Kasumi-1 (cell line): ENCODE data around the gene WBP1.
"Not testable (repeated sequence)": the region's sequence is repeated elsewhere in the genome, so short reads cannot be mapped to it uniquely, and the experiment has no call there.

ENCODE experiments used
- DNase-seq, 2 experiments: peaks; one replicate each; lab custom pipeline; 2025; lab: John Stamatoyannopoulos, UW

Gene WBP1

DNA sequence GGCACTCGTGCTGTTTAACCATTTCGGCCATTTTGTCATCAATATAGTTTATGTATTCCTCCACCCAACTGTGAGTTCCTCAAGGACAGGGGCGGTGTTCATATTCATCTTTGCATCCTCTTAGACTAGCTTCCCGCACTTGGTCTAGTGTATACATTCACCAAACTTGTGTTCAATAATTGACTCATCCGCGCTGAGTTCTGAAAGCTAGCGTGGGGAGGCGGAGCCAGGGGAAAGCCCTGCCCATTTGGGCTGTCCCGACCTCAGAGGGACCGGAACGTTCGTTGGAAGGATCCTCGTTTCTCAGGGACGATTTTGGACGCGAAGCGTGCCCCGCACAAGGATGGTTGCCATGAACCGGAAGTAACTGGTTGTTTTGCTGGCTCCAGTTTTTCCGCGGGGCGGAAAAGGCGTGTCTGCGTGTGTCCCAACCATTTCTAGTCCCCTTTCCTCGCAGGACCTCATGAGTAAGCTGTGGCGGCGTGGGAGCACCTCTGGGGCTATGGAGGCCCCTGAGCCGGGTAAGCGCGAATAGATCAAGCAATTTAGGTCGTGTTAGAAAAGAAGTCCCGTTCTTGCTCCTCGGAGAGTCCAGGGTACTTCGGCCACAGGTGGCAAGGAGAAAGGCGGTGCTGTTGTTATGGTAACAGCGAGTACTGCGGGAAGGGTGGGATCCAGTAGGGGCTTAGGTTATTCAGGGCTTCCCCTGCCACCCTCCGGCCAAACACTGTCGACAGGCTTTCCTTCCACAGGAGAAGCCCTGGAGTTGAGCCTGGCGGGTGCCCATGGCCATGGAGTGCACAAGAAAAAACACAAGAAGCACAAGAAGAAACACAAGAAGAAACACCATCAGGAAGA is 3.4 kb upstream of the WBP1 start, which contains the start of gene INO80B:
Gene INO80B (plus strand): TSS at position 434 of the 858 bp plus-strand sequence. CDS start 30 bp downstream, at position 464.
- peak; percentile 98 for DNase-seq

DNA sequence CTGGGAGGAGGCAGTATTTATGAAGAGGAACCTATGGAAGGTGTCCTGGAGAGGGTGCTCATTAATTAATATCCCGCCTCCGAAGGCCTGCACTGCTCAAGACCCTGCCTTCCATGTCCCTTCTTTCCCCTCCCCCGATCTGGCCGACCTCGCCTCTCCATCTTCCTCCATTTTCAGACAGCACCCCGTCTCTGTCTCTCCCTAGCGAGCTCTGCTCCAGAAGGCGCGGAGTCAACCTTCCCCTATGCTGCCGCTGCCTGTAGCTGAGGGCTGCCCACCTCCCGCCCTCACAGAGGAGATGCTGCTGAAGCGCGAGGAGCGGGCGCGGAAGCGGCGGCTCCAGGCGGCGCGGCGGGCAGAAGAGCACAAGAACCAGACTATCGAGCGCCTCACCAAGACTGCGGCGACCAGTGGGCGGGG is 1.1 kb upstream of the WBP1 start:
- DNase-seq: peak; percentile 47 to 68

DNA sequence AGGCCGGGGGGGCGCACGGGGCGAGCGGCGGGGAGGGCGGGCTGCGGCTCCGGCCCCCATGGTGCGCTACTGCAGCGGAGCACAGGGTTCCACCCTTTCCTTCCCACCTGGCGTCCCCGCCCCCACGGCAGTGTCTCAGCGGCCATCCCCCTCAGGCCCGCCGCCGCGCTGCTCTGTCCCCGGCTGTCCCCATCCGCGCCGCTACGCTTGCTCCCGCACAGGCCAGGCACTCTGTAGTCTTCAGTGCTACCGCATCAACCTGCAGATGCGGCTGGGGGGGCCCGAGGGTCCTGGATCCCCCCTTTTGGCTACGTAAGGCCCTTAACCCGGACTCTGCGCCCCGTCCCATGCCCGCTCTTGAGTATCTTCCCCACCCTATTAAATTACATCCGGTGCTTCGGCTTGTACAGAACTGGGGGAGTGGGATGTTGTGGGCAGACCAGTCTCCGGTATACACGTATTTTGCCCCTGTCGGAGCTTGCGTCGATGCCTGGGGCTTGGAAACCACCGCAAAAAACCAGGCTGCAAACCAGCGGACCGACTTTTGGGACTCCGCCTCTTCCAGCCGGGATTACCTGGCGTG is 598 bp upstream of the WBP1 start:
- peak in 1 of 2 experiments; percentile 73 for DNase-seq

DNA sequence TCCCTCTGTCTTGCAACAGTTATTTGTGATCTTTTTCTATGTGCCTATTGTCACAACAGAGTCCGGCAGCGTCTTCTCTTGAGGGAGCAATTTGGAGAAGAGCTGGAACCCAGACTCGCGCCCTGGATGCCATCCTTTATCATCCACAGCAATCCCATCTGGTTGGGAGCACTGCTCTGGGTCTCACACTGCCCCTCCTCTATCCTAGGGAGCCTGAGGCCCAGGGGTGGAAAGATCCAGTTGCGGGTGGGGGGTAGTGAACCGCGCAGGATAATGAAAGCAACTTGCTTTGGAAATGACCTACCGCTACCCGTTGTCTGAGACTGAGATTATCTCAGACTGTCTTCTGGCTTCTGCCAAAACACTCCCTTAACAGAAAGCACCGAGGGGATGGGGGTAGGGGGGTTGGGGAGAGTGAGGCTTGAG is 713 bp downstream of the WBP1 start:
- no peak for DNase-seq

DNA sequence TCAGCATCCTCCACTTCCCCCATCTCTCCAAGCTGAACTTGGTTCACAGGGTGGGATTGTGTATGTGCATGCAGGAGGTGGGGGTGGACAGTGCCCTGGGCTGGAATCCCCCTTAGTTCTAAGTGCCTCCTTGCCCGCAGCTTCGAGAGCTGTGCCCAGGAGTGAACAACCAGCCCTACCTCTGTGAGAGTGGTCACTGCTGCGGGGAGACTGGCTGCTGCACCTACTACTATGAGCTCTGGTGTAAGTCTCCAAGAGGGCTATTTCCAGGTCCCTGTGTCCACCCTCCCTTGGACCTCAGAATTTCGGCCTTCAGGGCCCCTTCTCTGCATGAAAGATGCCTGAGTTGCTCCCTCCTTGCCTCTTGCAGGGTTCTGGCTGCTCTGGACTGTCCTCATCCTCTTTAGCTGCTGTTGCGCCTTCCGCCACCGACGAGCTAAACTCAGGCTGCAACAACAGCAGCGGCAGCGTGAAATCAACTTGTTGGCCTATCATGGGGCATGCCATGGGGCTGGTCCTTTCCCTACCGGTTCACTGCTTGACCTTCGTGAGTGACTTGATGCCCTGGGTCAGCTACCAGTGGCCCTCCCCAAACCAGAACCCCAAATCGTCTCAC is 1.4 kb downstream of the WBP1 start:
- DNase-seq: not testable (repeated sequence)

DNA sequence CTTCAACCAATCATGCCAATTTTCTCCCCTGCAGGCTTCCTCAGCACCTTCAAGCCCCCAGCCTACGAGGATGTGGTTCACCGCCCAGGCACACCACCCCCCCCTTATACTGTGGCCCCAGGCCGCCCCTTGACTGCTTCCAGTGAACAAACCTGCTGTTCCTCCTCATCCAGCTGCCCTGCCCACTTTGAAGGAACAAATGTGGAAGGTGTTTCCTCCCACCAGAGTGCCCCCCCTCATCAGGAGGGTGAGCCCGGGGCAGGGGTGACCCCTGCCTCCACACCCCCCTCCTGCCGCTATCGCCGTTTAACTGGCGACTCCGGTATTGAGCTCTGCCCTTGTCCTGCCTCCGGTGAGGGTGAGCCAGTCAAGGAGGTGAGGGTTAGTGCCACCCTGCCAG is 1.9 kb downstream of the WBP1 start:
- not testable (repeated sequence) for DNase-seq

DNA sequence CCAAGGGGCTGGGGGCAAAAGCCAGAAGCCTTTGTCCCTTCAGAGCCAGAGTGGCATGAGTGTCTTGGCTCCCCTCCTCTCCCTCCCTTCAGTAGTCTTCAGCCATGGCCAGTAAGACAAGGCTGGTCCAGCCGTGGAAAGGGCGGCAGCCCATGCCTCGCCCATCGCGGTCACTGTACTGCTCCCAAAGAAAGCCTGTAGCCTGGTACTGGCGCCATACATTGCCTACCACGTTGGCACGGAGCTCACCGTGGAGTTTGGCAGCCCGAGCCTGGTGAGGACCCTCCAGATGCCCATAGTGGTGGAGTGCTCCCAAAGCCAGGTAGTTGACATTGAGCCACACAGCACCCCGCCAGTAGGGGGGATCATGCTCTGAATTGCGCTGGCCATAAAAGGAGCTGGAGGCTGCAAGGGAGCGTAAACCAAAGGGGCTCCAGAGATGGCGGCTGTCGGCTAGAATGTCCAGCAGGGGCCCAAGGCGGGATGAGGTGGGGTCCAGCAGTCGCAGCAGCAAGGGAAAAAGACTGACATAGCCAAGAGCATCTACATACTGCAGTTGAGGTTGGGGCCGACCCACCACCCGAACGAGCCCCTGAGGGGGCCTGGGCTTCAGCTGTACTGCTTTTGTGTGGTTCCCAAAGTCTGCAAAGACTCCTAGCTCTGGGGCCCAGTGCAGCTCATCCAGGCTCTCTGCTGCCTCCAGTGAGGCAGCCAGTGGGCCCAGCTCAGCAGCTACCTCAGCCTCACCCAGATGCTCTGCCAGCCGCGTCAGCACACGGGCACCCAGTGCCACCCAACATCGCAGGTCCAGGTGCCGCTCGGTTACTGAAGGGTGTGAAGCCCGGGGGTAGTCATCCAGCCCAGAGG is 3.2 kb downstream of the WBP1 start:
- DNase-seq: peak in 1 of 2 experiments; percentile 48

DNA sequence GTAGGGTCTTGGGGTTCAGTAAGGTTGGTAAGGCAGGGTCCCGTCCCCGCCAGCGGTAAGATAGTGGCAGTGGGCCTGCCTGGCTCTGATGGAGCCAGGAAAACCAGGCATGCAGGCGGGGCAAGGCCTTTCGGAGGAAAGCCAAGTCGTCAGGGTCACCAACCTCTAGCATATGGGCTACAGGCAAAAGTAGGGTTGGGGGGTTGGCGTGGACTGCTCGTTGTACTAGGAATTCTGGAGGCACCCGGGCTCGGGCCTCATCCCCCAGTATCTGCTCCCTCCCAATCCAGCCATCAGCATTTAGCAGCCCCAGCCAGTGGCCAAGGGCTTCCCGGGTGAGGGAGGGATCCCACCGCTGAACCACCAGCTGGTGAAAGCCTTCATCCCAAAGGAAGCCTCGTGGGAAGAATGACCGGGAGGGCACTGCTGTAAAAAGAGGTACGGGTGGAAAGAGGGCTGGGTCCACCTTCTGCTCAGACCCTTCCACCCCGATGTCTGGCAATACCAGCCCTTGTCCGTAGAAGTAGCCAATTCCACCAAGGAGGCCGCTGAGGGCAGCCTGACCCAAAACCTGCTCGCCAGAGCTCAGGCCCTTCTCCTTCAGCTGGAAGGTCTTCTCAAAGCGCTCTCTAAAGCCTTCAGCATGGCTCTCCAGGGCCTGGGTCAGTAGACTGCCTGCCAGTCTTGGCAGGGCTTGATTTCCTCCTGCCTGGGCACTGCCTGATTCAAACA is 4.0 kb downstream of the WBP1 start:
- DNase-seq: no peak

DNA sequence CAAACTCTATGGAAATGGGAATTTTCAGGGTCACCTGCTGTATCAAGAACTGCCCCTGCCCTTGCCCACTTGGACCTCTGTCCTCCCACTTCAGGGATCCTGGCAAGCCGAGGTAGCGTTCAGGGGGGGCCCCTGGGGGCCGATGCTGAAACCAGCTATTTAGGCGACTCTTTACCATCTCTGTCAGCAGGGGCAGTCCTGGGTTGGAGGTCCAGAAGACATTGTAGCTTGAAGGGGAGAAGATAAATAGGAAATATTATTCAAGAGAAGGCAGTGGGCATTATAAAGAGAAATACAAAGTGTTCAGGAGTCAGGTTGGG is 4.5 kb downstream of the WBP1 start:
- DNase-seq: no peak

DNA sequence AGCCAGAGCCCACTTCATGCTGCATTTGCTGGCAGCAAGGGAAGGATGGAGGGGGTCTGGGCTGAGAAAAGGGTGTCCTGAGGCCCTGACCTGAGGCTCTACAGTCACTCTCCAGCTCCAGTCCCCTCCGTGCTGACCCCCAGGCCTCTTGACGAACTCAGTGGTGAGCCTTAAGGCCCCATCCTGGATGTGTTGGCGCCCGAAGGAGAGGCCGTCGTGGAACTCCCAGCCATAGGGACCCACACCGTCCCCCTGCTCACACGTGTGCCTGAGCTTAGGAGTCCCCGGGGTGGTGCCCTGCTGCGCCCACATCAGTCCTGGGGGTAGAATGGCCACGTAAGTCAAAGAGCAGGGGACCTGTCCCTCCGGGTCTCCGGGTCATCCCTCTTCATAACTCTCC is 6.2 kb downstream of the WBP1 start:
- no peak for DNase-seq

DNA sequence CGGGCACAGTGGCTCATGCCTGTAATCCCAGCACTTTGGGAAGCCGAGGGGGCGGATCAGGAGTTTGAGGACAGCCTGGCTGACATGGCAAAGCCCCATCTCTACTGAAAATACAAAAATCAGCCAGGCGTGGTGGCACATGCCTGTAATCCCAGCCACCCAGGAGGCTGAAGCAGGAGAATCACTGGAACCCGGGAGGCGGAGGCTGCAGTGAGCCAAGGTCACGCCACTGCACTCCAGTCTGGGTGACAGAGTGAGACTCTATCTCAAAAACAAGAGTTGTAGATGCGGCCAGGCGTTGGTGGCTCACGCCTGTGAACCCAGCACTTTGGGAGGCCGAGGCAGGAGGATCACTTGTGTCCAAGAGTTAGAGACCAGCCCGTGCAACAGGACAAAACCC is 12.5 kb downstream of the WBP1 start:
- not testable (repeated sequence) for DNase-seq

DNA sequence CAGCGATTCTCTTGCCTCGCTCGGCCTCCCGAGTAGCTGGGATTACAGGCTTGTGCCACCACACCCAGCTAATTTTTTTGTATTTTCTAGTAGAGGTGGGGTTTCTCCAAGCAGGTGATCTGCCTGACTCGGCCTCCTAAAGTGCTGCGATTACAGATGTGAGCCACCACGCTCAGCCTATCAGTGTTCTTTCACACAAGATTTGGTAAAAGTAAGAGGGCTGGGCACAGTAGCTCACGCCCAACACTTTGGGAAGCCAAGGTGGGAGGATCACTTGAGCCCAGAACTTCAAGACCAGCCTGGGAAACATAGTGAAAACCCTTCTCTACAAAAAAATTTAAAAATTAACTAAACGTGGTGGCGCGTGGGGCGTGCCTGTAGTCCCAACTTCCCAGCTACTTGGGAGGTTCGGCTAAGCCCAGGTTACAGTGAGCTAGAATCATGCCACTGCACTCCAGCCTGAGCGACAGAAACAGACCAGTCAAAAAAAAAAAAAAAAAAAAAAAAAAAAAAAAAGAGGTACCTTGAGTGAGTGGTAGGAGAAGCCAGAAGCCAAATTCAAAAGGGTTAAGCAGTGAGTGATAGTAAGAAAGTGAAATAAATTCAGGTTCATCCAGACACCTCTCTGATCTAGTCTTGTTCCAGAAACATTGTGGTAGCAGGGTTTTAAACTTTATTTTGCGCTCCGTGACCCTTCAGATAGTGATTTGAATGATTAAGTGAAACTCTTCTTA is 13.3 kb downstream of the WBP1 start:
- DNase-seq: no peak

DNA sequence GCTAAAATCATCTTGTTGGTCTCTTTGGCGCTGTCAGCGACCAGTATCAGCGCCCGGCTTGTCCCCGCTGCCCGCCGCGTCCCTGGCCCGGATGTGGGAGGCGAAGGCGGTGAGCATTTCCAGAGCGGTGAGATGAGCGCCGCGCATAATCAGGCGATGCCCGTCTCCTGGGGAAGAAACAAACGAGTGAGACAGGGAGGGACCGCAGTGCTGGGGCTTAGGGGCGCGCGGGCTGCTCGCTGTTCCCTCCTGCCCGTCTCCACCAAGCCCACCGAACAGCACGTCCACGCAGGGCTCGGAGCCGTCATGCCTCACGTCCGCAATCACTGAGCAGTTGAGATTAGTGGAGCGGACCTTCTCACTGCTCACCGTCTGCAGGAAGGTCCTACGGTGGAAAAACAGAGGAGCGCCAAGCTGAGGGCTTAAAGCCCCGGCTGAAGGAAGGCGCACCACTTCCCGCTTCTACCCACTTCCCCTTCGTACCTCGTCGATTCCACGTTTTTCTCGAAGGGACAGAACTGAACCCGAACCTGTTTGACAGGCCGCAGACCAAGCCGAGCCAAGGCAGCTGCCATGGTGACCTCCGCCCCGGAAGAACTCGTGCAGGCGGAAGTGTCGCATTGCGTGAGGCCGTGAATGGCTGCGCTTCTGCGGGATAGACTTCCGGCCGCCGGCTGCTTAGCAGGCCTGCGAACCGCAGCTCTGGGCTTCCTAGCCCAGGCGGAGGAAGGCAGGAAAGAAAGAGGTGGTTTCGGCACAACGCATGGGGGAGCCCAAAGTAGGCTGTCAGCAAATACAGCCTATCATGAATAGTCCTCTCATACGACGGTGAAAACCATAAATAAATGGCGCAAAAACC is 14.1 kb downstream of the WBP1 start, which contains the start of gene MRPL53:
Gene MRPL53 (minus strand): TSS at position 595 of the 859 bp plus-strand sequence. CDS start 20 bp downstream, at position 575.
- DNase-seq: peak; percentile 86 to 91

DNA sequence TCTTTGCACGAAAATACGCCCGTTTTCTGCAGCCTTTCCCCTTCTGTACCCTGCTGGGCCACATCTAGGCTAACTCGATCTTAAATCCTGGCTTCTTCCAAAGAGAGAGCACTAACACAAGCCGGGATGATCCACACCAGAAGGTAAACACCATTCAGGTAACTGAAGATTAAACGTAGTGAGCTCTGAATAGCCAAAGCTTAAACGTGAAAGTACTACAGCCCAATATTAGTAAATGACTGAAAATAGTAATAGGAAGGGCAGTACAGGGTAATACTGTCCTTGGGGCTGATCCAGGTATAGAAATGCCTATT is 14.7 kb downstream of the WBP1 start:
- DNase-seq: no peak

DNA sequence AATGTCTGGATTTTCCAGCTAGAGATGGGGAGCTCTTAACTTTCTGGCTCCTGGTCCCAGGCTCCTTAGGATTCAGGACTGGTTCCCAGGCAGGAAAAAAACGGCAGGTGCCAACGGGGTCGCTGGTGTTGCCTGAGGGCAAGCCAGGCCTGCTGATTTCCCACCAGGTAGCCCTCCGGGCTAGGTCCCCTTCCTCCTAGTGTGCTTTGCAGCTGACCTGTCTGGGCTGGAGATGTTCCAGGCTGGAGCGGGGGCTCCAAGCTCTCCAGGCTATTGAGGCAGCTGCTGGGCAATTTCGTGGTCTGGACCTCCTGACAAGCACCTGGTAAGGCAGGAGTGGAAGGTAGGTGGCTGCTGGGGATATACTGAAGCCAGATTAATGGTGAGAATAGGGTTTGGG is 16.2 kb downstream of the WBP1 start:
- no peak for DNase-seq

DNA sequence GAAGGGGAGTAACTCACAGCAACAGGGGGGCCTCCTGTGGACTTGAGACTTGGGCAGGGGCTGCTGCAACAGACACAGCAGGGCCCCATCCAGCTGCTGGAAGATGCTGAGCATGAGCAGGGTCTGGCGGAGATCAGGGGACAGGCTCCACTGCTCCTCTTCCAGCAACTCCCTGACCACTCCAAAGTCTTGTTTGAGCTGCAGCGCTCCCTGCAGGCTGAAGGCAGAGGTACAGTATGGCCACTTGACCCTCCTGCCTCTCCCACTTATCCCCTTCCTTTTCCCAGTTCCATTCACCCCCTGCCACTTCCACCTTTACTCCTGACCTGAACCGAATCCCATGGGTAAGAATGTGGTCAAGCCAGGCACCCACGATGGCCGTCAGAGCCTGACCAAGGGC is 16.7 kb downstream of the WBP1 start:
- DNase-seq: no peak

DNA sequence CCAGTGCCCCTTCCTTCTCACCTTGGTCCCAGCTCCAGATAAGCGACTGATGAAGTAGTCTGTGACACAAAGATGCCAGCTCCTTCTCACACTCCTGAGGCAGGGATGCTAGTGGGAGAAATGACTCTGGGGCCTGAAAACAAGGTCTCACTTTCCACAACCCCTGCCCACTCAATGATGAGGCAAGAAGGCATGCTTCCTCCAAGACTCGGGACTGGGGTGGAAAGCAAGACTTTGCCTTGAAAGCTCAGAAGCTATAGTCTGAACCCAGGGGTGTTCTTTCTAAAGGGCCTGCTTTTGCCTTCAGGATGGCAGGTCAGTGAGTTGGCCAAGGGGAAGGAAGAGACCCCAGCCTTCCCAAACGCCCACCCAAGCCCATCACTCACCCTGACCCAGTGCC is 23.2 kb downstream of the WBP1 start:
- no peak for DNase-seq

DNA sequence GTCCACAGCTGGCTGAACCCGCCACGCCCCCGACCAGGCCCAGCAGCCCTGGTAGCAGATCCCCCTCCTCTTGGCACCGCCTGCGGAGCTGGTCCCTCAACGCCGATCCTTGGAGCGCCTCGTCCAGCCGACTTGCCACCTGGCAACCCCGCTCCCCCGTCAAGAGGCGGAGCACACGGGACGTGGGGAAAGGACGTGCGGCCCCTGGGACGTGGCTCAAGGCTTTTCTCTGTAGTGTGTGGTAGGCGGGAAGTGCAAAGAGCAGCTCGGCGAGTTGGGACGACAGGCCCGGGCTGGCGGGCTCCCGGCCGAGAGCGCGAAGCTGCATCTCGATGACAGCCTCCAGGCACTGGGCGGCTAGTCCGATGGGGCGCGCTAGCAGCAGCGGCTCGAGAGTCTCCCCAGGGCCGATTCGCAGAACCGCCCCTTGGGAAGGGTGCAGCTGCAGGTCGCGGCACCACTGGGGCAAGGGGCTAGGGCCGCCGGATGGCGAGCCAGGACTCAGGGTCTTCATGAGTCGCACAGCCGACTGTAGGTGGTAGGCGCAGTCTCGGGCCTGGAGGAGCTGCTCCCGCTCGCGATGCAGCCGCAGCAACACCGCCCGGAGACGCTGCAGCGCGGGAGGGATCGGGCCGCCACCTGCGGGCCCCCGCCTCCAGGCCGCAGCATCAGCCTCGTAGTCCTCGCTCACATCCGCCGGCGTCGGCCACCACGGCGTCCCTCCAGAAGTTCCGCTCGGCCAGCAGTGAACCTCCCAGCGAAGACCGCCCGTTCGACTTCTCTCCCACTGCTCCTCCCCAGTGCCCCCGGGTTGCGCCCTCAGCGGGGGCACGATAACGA is 23.9 kb downstream of the WBP1 start:
- DNase-seq: peak; percentile 59 to 63
